ENCODE measurements around the gene KCNMA1.

The KCNMA1 gene

GRCh38 chr10:76946270-76946669 lies 691.3 kb downstream of the KCNMA1 start:
- no peak for DNase-seq

DNA sequence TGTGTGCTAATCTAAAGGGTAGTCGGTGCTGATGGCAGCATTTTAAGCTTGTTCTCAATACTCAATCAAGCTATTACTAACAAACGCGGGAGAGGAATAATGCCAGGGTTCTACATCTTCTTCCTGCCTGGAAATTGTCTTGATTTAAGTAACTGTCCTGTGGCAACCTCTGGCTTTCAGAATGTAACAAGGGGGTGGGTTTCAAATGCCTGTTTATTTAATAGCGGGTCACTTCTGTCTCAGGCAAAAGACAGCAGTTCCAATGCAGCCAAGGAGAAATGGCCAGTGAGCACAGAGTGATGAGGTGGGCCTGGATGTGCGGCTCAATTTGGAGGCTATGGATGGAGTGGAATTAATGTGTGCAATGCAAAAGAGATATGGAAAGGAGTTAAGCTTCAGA lies 692.4 kb downstream of the KCNMA1 start:
- no peak for DNase-seq

DNA sequence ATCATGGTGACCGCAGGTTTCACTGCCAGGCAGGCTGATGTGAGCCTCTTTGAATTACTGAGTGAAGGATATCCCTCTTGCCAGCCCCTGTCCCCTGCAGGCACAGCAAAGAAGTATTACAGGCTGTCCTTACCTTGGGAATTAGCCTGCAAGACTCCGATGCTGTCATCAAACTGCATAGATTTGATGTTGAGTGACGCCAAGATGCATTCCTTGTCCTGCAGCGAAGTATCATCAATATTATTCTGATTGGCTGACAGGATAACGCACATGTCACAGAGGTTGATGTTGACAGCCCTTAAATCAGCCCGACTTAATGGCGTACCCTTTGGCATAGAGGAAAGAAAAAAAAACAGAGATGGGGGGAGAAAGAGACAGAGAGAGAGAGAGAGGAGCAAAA lies 693.0 kb downstream of the KCNMA1 start:
- DNase-seq = no peak

DNA sequence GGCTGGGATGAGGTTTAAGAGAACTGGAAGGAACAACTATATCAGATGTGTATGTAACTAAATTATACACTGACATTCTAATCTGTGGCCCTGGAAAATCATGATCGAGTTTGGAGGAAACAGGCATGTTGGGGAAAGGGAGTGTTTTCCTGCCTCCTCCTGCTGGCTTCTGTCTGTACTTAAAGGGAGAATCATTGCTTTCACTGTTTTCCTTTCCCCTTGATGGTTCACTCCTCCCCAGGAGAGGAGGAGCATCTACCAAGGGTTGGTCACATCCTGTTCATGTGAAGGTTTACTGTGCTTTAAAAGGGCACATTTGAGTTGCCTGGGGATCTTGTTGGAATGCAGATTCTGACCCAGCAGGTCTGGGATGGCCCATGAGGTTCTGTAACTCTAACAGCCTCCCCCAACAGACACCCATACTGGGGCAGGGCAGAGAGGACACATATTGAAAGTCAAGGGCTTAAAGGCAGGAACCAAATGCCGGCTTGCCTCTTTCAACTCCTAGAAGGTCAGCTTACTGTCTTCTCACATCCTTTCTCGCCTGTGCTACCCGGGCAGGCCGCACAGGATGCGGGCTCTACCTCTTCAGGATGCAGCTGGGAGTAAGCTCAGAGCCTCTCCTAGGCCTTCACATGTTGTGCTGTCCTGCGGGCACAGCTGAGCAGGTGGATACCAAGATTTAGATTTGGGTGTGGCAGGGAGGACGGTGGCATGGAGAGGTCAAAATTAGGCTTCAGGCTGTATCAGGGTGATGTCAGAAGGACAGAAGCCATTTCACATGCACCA lies 694.8 kb downstream of the KCNMA1 start:
- DNase-seq = no peak

DNA sequence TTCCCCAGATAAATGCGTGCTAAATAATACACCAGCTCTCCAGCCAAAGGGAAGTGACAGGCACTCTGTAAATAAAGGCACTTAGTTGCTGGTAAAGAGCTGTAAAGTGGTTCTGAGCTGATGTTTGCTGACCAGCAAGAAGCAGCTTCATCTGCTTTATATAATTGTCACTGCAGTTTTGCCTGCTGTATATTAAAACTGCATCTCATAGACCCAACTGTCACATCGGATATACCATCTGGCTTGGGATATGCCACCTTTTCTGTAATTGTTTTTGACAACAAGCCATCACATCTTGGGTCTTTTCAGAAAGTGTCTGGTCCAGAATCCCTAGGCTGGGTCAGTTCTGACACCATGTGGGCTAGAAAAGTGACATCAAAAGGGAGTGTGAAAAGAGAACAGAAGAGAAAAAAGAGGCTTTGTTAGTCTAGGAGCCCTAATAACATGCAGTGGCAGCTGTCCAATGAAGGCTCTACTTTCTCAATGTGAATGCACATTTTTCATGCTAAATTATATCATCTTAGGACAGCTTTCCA lies 697.6 kb downstream of the KCNMA1 start:
- no peak for DNase-seq

DNA sequence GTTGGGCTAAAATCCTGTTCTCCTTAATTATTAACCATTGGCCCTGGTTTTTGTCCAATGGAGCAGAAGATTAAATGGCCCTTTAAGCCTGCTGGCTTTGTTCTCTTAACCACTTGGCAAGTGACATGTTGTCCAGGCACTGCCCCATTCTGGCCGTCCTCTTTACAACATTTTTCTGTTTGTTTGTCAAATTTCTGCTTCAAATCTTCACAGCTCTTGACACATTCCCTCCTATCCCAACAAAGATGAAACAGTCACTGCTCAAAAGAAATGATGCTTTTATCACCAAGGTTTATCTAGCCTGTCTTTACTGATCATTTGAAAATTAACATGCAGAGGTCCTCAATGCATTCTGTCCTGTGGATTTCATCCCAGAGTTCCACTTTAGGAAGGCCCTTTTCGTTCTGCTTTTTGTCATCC lies 700.4 kb downstream of the KCNMA1 start:
- DNase-seq = no peak

- DNase-seq = no peak
Observed at GRCh38 chr10:76935941-76936613, 701.5 kb downstream of the KCNMA1 start.

DNA sequence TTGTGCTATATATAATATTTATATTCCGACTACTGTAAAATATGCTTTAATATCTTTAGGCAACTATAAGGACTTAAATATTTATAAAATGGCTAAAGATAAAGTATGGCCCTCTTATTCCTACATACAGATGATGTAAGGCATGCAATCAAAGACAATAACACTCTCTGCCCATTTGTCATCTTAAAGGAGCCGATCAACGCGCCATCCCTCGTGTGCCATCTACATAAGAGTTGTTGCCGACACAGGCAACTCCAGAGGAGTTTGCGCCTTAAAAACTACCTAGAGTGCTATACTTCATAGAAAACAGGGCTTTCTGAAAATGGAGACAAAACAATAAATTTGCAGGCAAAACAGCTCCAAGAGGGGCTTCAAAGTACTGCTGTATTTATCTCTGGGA lies 709.0 kb downstream of the KCNMA1 start:
- DNase-seq = no peak

GRCh38 chr10:76925636-76926405 lies 711.8 kb downstream of the KCNMA1 start:
- DNase-seq = no peak

DNA sequence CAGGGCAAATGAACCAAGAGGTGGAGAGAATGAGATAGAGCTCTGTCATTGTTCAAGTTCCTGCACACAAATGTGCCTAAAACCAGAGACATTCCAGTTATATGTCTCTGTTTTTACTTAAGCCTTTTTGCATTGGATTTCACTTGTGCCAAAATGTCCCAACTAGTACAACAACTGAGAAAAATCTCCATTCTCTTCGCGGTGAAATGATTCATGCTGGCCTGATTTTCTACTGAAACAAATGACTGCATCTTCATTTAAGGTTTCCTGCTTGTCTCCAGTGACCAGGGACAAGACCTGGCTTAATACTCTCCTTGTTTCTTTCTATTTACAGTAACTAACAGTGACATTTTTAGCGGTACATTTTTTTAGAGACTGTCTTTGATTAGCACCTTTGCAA lies 714.9 kb downstream of the KCNMA1 start:
- no peak for DNase-seq

DNA sequence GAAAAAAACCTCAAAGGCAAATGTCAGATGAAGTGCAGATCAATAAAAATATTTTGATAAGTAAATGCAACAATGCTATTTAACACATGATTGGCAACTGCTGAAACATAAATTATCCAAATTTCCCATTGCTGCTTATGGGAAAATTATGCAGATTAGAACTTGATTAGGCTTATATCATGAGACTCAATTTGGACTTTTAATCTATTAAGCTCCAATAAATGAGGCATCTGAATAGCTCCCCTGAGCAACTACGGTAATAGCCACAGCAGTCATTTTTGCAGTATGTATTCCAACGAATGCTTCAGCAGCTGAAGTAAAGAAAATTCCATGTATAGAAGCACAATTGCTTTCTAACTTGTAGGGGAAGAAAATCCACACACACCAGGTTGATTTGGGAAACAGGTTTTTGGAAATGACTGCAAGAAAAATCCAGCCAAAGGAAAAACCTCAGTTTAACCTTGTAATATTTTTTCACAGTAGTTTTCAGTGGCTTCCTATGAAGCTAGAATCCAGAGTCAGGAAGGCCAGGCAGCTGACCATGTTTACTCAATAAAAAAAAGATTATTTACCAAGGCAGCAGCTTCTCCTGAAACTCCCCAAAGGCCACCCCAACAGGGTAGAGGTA lies 716.1 kb downstream of the KCNMA1 start:
- DNase-seq = no peak

GRCh38 chr10:76920581-76920980 lies 717.0 kb downstream of the KCNMA1 start:
- no peak for DNase-seq

- no peak for DNase-seq
Observed at GRCh38 chr10:76918106-76918505, 719.5 kb downstream of the KCNMA1 start.

- DNase-seq = no peak
Observed at GRCh38 chr10:76917071-76917470, 720.5 kb downstream of the KCNMA1 start.

- no peak for DNase-seq
Observed at GRCh38 chr10:76916536-76916935, 721.1 kb downstream of the KCNMA1 start.

GRCh38 chr10:76915316-76915715 lies 722.3 kb downstream of the KCNMA1 start:
- DNase-seq = no peak

DNA sequence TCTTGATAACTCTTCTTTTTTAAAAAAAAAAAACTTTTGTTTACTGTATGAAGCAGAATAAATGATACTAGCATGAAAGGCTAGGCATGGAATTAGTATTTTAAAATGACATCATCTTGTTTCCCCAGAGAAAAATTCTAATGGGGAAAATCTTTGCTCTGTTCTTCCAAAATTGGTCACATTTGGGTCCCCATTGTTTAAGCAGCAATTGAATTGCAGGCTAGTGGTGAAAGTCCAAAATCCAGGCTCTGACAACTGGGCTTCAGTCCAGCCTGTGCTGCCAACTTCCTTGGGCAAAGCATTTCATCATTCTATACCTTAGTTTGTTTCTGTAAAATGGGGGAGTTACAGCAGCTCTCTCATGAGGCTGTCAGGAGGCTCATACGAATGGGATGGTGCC lies 726.4 kb downstream of the KCNMA1 start:
- DNase-seq = no peak

- DNase-seq = no peak
Observed at GRCh38 chr10:76910184-76910962, 727.2 kb downstream of the KCNMA1 start.

- DNase-seq = no peak
Observed at GRCh38 chr10:76906256-76906655, 731.4 kb downstream of the KCNMA1 start.

DNA sequence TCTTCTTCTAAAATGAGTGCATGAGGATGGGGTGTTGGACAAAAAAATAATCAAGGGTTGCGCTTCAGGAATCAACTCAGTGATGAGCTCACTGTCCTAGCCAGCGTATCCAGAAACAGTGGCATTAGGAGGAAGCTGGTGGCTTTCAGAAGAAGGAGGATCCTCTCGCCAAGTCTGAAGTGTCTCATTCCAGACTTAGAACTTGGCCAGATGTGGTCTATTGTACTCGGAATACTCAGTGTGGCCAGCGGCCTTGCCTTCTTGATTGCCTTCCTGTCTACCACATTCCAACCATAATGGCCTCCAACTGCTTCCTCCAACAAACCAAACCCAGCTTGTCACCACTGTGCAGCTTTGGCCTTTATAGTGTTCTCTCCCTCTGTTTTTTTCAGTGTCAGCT lies 732.4 kb downstream of the KCNMA1 start:
- no peak for DNase-seq

DNA sequence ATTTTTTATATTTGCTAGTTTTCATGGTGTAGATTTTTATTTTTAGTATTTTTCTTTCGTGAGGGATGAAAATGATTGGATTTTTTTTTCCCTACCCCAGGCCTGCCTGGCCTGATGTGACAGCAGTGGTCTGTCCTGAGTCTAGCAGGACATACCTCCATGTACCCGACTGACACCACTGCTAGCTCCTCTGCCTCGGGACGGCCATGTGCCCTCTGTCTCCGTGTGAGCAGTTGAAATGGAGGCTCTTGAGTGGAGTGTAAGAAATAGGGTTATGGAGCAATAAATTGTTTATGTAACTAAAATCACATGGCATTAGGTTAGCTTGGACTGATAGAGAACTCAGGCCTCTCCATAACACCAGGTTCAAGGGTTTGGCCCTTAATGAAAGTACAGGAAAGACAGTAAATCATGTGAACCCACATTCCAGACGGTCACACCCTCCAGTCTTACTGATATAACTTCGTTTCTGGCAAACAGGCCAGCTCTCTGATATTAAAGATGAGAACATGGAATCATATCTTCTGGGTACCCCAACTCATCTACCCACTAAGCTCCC lies 734.1 kb downstream of the KCNMA1 start:
- DNase-seq = no peak

- DNase-seq = peak in 1 of 2 donors; percentile 5
Observed at GRCh38 chr10:76902949-76903348, 734.7 kb downstream of the KCNMA1 start.

All from stimulated activated CD4-positive, alpha-beta T cell treated with anti-CD3 and anti-CD28 coated beads, Interleukin-2, amount 100 ng/mL, for 48 hours (primary cell).